Measurements from ENCODE around the gene TP53TG5.

TP53TG5 gene

DNA sequence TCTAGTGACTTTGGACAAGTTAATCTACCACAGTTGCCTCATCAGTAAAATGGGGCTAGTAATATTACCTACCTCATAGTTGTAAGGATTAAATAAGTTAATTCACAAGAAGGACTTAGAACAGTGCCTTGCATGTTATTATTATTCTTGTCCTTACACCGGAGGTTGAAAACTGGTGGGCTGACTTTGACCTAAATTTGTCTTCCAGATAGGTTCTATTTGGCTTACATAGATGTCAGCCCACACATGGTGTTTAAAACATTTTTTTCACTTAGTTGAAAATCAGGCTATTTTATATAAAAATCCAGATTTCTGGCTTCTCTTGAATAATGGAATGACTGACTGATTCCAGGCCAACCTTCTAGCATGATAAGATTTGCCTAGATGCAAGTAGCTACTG is 11.9 kb downstream of the TP53TG5 start:
- Histone ChIP-seq H3K36me3 (ENCODE audit: insufficient read depth, low read length) (peaks cover 20% of the 10 kb centered on the region), H3K9me3 (ENCODE audit: low read depth, low read length) (no peaks in the 10 kb centered on the region), H3K27ac (no peak overlapping the region), H3K9ac (ENCODE audit: insufficient read length) (no peak overlapping the region), H3K4me3 (no peak overlapping the region)
- DNase-seq (ENCODE audit: low read depth, low spot score), result no peak
- TF ChIP-seq POLR2AphosphoS5 (IDR thresholded peaks at IDR 0.05; ENCODE audit: borderline replicate concordance, low read depth, low read length) (no peak), EZH2 (IDR thresholded peaks at IDR 0.05) (no peak), FOXP2 (optimal IDR thresholded peaks at IDR 0.05; ENCODE audit: control extremely low read depth, extremely low read length, insufficient read depth) (no peak)

DNA sequence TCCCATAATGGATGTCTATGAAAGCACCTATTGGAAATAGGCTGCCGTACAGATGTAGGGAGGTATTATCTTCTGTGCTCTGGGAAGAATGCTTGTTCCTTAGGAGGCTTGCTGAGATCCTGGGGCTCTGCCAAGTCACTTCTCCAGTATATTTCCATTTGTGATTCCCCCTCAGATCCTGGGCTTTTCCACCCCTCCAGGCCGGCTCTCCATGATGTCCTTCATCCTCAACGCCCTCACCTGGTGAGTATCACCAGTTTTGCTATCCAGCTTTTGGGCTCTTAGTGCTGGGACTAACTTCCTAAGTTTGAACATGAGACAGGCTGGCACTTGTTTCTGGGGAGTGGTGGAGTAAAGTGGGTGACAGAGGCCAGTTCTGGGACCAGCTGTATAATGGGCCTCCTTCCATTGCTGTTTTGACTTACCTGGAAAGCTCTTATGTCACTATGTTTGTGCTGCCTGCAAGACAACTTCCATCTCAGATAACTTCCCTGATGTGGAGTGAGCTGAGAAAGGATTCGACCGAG is 12.6 kb downstream of the TP53TG5 start:
- TF ChIP-seq EZH2 (IDR thresholded peaks at IDR 0.05), result no peak
- no peak for TF ChIP-seq FOXP2 (optimal IDR thresholded peaks at IDR 0.05; ENCODE audit: control extremely low read depth, extremely low read length, insufficient read depth)
- no peak for TF ChIP-seq POLR2AphosphoS5 (IDR thresholded peaks at IDR 0.05; ENCODE audit: borderline replicate concordance, low read depth, low read length)
- DNase-seq (ENCODE audit: low read depth, low spot score), result no peak
- Histone ChIP-seq H3K4me3 (no peak overlapping the region), H3K27ac (no peak overlapping the region), H3K9me3 (ENCODE audit: low read depth, low read length) (no peaks in the 10 kb centered on the region), H3K36me3 (ENCODE audit: insufficient read depth, low read length) (peaks cover 20% of the 10 kb centered on the region), H3K9ac (ENCODE audit: insufficient read length) (no peak overlapping the region)

DNA sequence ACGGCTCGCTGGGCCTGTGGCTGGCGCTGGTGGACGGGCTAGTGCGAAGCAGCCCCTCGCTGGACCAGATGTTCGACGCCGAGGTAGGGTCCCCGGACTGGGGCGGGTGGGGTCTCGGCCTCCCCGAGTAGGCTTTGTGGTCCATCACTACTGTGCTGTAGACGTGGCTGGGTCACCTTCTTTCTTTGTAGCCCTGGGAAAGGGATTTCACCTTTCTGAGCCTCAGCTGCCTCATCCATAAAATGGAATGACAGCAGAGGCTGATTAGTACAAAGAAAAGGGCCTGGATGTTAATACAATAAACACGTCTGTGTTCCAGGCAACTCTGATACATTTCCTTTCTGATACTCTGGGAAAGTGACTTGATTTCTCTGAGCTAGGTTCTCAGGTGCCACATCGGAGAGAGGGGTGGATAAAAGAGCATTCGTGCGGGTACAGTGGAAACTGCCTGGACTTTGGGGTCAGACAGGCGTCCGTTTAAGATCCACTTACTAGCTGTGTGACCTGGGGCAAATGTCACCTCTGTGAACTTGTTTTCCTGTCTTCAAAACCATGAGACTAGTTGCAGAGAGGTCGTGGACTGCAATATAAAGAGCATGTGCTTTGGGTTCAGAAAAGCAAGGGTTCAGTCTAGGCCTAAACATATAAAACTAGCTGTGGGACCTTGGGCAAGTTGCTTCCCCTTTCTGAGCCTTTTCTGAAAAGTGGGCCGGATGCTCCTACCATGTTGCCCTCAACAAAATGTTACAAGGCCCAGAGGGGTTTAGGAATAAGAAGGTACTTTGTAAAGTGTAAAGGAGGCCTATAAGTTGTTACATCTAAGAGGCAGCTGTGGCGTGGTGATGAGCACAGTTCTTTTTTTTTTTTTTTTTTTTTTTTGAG is 14.3 kb downstream of the TP53TG5 start:
- Histone ChIP-seq H3K27ac (no peak overlapping the region), H3K4me3 (peak overlapping the region; percentile 100), H3K36me3 (ENCODE audit: insufficient read depth, low read length) (peaks cover 20% of the 10 kb centered on the region), H3K9ac (ENCODE audit: insufficient read length) (peak overlapping the region; percentile 93), H3K9me3 (ENCODE audit: low read depth, low read length) (no peaks in the 10 kb centered on the region)
- no peak for DNase-seq (ENCODE audit: low read depth, low spot score)
- TF ChIP-seq POLR2AphosphoS5 (IDR thresholded peaks at IDR 0.05; ENCODE audit: borderline replicate concordance, low read depth, low read length) (no peak), EZH2 (IDR thresholded peaks at IDR 0.05) (no peak), FOXP2 (optimal IDR thresholded peaks at IDR 0.05; ENCODE audit: control extremely low read depth, extremely low read length, insufficient read depth) (no peak)

DNA sequence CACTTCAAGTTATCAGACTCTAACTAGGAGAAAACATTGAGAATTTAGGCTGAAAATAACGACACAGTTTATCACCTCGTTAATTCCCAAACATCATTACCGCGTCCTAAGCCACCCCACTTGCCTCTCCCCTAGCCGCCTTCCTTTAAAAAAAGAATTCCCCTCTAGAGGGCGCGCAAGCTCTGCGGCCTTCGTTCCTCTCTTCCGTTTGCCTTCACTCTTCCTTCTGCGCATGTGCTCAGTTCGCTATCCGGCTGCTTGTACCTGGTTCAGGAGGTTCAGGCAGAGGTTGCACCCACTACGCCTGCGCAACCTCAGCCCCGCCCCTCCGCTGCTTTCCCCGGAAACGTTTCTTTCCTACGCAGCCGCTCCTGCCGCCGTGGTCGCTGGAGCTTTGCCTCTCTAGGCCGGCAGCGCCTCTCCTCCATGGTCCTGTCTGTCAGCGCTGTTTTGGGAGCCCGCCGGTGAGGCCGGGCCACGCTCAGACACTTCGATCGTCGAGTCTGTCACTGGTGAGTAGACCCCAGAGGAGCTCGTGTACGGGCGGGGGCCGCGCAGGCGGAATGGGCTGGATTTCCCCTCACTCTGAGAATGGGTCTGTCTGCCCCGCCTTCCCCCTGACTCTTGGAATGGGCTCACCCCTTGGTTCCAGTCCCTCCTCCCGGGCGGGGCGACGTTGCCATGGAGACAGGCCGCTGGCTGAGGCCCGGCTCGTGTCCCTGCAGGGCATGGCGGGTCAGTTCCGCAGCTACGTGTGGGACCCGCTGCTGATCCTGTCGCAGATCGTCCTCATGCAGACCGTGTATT is 15.1 kb downstream of the TP53TG5 start, which contains the start of gene SYS1:
TSS of gene SYS1 (plus strand) at position 353 of the 807 bp plus-strand sequence. CDS start at position 729, 376 bp downstream.
- peak within 1 kb of the TSS; percentile 90 for H3K27ac ChIP-seq

DNA sequence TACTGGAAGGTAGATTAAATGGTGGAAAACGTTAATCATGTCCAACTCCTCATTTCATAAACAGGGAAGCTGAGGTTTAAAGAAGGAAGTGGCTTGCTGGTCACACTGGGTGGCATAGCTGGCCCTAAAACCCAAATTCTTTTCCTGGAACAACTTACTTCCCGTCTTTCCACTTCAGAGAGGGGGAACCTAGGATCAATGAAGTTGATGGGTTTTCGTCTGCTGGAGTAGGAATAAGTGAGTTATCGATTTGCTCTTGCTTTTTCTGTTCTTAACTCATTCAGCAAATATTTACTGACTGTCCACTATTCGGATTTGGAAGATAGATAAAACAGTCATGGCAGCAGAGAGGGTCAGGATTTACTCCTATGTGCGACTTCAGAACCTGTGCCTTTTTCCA is 16.3 kb downstream of the TP53TG5 start:
- no peaks in the 10 kb centered on the region for H3K9me3 ChIP-seq (ENCODE audit: low read depth, low read length)
- no peak overlapping the region for H3K4me3 ChIP-seq
- no peak overlapping the region for H3K27ac ChIP-seq
- peaks cover 4% of the 10 kb centered on the region; the same call in 1 of the 2 replicates for H3K36me3 ChIP-seq (ENCODE audit: insufficient read depth, low read length)
- DNase-seq (ENCODE audit: low read depth, low spot score), result no peak
- H3K9ac ChIP-seq (ENCODE audit: insufficient read length), result no peak overlapping the region
- TF ChIP-seq EZH2 (IDR thresholded peaks at IDR 0.05), result no peak
- no peak for TF ChIP-seq POLR2AphosphoS5 (IDR thresholded peaks at IDR 0.05; ENCODE audit: borderline replicate concordance, low read depth, low read length)
- no peak for TF ChIP-seq FOXP2 (optimal IDR thresholded peaks at IDR 0.05; ENCODE audit: control extremely low read depth, extremely low read length, insufficient read depth)

More for the DNA sequence above, 15.1 kb downstream of the TP53TG5 start, which contains the start of gene SYS1:
- TF ChIP-seq FOXP2 (optimal IDR thresholded peaks at IDR 0.05; ENCODE audit: control extremely low read depth, extremely low read length, insufficient read depth) (no peak), EZH2 (IDR thresholded peaks at IDR 0.05) (no peak), POLR2AphosphoS5 (IDR thresholded peaks at IDR 0.05; ENCODE audit: borderline replicate concordance, low read depth, low read length) (peak; percentile 94; the same call in 1 of the 2 replicates)
- H3K36me3 ChIP-seq (ENCODE audit: insufficient read depth, low read length), result peaks cover 13% of the 10 kb centered on the region; the same call in 1 of the 2 replicates
- peak within 1 kb of the TSS; percentile 93 for H3K9ac ChIP-seq (ENCODE audit: insufficient read length)
- peak; percentile 96 for DNase-seq (ENCODE audit: low read depth, low spot score)
- H3K9me3 ChIP-seq (ENCODE audit: low read depth, low read length), result no peaks in the 10 kb centered on the region
- H3K4me3 ChIP-seq, result peak within 1 kb of the TSS; percentile 100

DNA sequence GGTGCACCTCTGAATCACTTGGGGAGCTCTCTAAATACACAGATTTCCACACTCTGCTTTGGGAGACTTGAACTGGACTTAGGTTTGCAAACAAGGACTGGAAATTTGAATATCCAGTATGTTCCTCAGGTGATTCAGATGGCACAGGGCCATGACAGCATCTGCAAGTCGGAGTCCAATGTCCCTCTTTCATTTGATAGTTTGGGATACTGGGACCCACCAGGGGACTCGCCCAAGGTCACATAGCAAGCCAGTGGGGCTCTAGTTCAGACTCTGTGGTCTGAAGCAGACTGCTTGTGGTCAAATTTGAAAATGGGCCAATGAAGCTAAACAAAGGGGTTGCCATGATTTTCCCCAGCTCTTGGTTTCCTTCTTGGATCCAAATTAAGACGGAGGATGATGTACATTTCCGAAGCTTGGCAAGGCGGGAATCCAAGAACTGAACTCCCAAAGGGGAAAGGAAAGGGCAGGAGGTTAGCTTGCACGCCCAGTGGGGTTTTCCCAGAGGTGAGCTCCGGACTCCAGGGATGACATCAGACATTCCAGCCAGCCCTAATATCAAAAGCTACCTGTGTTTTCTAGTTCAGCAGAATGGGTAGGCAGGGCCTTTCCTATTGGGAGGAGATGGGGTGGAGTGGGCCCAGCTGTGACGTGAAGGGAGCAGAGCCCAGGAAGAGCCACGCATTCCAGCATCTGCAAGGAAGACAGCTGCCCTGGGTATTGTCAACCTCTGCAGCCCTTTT is 18.5 kb downstream of the TP53TG5 start:
- DNase-seq (ENCODE audit: low read depth, low spot score), result no peak
- no peak overlapping the region for H3K9ac ChIP-seq (ENCODE audit: insufficient read length)
- no peaks in the 10 kb centered on the region for H3K9me3 ChIP-seq (ENCODE audit: low read depth, low read length)
- no peak overlapping the region for H3K27ac ChIP-seq
- TF ChIP-seq POLR2AphosphoS5 (IDR thresholded peaks at IDR 0.05; ENCODE audit: borderline replicate concordance, low read depth, low read length) (no peak), EZH2 (IDR thresholded peaks at IDR 0.05) (no peak), FOXP2 (optimal IDR thresholded peaks at IDR 0.05; ENCODE audit: control extremely low read depth, extremely low read length, insufficient read depth) (no peak)
- no peaks in the 10 kb centered on the region for H3K36me3 ChIP-seq (ENCODE audit: insufficient read depth, low read length)
- H3K4me3 ChIP-seq, result no peak overlapping the region

DNA sequence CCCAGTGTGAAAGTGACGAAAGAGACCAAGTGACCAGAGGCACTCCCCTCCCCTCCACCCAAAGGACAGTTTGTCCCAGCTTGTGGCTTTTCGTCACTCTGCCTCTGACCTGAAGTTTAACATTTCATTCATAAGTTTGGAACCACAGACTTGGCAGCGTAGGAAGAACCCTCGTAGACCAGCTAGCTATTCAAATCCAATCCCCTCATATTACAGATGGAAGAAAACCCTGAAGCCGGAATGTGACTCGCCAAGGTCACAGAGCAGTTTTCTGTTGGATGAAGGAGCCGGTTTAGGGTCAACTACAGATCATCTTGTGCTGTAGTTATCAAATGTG is 19.1 kb downstream of the TP53TG5 start:
- DNase-seq (ENCODE audit: low read depth, low spot score), result no peak
- H3K27ac ChIP-seq, result no peak overlapping the region

More for the DNA sequence above, 19.1 kb downstream of the TP53TG5 start:
- Histone ChIP-seq H3K4me3 (no peak overlapping the region), H3K9ac (ENCODE audit: insufficient read length) (no peak overlapping the region), H3K36me3 (ENCODE audit: insufficient read depth, low read length) (no peaks in the 10 kb centered on the region), H3K9me3 (ENCODE audit: low read depth, low read length) (no peaks in the 10 kb centered on the region)
- TF ChIP-seq FOXP2 (optimal IDR thresholded peaks at IDR 0.05; ENCODE audit: control extremely low read depth, extremely low read length, insufficient read depth) (no peak), POLR2AphosphoS5 (IDR thresholded peaks at IDR 0.05; ENCODE audit: borderline replicate concordance, low read depth, low read length) (no peak), EZH2 (IDR thresholded peaks at IDR 0.05) (no peak)
